Measurements from ENCODE around the gene UGT2A2.
"Not testable (repeated sequence)": the region's sequence is repeated elsewhere in the genome, so short reads cannot be mapped to it uniquely, and the experiment has no call there.

Gene UGT2A2

GRCh38 chr4:69639542-69639941, at the start of gene UGT2A2:
UGT2A2 (minus strand) TSS chr4:69639642; CDS start chr4:69639640, 2 bp downstream.
- no peak for DNase-seq

- DNase-seq, result no peak
Measured at GRCh38 chr4:69684804-69685203, 45.4 kb upstream of the UGT2A2 start.

GRCh38 chr4:69668680-69669079, 29.2 kb upstream of the UGT2A2 start:
- DNase-seq, result no peak

- DNase-seq, result not testable (repeated sequence)
Measured at GRCh38 chr4:69664009-69664408, 24.6 kb upstream of the UGT2A2 start.

GRCh38 chr4:69661130-69661803, 21.8 kb upstream of the UGT2A2 start:
- DNase-seq, result not testable (repeated sequence)

GRCh38 chr4:69658133-69658532, 18.7 kb upstream of the UGT2A2 start:
- DNase-seq, result no peak

- DNase-seq, result no peak
Measured at GRCh38 chr4:69656653-69657158, 17.3 kb upstream of the UGT2A2 start.

GRCh38 chr4:69653147-69653546, 13.7 kb upstream of the UGT2A2 start, which contains the start of gene UGT2A1:
UGT2A1 (minus strand) TSS chr4:69653247; CDS start chr4:69647644, 5,603 bp downstream.
- DNase-seq, result no peak

GRCh38 chr4:69650872-69651271, 11.4 kb upstream of the UGT2A2 start:
- DNase-seq, result no peak

- DNase-seq, result no peak
Measured at GRCh38 chr4:69649629-69650028, 10.2 kb upstream of the UGT2A2 start.

- no peak for DNase-seq
Measured at GRCh38 chr4:69649207-69649606, 9.8 kb upstream of the UGT2A2 start.

- DNase-seq, result no peak
Measured at GRCh38 chr4:69642961-69643360, 3.5 kb upstream of the UGT2A2 start.

- DNase-seq, result no peak
Measured at GRCh38 chr4:69640289-69640688, 847 bp upstream of the UGT2A2 start.

GRCh38 chr4:69617083-69617694, 22.3 kb downstream of the UGT2A2 start:
- no peak for DNase-seq

- DNase-seq, result no peak
Measured at GRCh38 chr4:69610484-69610883, 29.0 kb downstream of the UGT2A2 start.

GRCh38 chr4:69601065-69601464, 38.4 kb downstream of the UGT2A2 start:
- no peak for DNase-seq

GRCh38 chr4:69600013-69600412, 39.4 kb downstream of the UGT2A2 start:
- no peak for DNase-seq

- no peak for DNase-seq
Measured at GRCh38 chr4:69594382-69594781, 45.1 kb downstream of the UGT2A2 start.

GRCh38 chr4:69591364-69591763, 48.1 kb downstream of the UGT2A2 start:
- DNase-seq, result no peak

GRCh38 chr4:69589884-69590283, 49.6 kb downstream of the UGT2A2 start:
- DNase-seq, result no peak

- no peak for DNase-seq
Measured at GRCh38 chr4:69584135-69584534, 55.3 kb downstream of the UGT2A2 start.

- DNase-seq, result no peak
Measured at GRCh38 chr4:69583543-69583942, 55.9 kb downstream of the UGT2A2 start.

GRCh38 chr4:69577245-69577644, 62.2 kb downstream of the UGT2A2 start:
- no peak for DNase-seq

GRCh38 chr4:69576251-69576877, 63.1 kb downstream of the UGT2A2 start:
- no peak for DNase-seq
